Neural cell (in vitro differentiated cells): ENCODE results near the gene LPGAT1.

Source experiments
- EP300 ChIP-seq: fragments of 450-650 bp; conservative IDR thresholded peaks from 2 replicates; pipeline ENCODE4 v1.6.1; 2014; ENCODE audit warnings: antibody characterized with exemption, mild to moderate bottlenecking, moderate library complexity; ENCODE audit not compliant: poor library complexity, severe bottlenecking
- POLR2AphosphoS5 ChIP-seq: IDR thresholded peaks from 2 replicates; pipeline ENCODE4 v1.6.1; 2012
- RAD21 ChIP-seq: fragments of 450-650 bp; conservative IDR thresholded peaks from 2 replicates; pipeline ENCODE4 v1.6.1; 2014; ENCODE audit warnings: antibody characterized with exemption, mild to moderate bottlenecking, moderate library complexity
- TF ChIP-seq, protein P1 (sequence below): fragments of 450-650 bp; IDR thresholded peaks from 2 replicates; pipeline ENCODE4 v1.5.1; 2014; ENCODE audit warnings: antibody characterized with exemption, mild to moderate bottlenecking, moderate library complexity; ENCODE audit not compliant: poor library complexity, severe bottlenecking
- TF ChIP-seq, protein P2 (sequence below): IDR thresholded peaks from 2 replicates; pipeline ENCODE4 v1.6.1; 2012; ENCODE audit warnings: borderline replicate concordance

DNA sequence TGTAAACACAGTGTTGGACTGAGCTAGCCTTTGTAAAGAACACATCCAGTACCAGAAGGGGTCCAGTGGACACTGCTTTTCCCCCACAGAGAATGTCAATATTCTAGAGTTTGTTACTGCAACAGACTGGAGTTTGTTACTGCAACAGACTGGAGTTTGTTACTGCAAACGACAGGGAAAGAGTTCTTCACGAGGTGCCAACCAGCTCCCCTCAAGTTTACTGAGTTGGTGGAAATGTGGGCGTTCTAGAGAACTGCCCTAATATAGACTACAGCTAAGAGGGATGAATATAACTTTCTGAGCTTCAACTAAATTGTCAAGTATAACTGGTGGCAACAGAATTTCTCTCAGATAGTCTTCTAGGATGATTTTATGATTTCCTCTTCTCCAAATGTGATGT lies 81.3 kb downstream of the LPGAT1 start:
- TF ChIP-seq, protein P1, sequence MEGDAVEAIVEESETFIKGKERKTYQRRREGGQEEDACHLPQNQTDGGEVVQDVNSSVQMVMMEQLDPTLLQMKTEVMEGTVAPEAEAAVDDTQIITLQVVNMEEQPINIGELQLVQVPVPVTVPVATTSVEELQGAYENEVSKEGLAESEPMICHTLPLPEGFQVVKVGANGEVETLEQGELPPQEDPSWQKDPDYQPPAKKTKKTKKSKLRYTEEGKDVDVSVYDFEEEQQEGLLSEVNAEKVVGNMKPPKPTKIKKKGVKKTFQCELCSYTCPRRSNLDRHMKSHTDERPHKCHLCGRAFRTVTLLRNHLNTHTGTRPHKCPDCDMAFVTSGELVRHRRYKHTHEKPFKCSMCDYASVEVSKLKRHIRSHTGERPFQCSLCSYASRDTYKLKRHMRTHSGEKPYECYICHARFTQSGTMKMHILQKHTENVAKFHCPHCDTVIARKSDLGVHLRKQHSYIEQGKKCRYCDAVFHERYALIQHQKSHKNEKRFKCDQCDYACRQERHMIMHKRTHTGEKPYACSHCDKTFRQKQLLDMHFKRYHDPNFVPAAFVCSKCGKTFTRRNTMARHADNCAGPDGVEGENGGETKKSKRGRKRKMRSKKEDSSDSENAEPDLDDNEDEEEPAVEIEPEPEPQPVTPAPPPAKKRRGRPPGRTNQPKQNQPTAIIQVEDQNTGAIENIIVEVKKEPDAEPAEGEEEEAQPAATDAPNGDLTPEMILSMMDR, result no peak
- TF ChIP-seq, protein P2, sequence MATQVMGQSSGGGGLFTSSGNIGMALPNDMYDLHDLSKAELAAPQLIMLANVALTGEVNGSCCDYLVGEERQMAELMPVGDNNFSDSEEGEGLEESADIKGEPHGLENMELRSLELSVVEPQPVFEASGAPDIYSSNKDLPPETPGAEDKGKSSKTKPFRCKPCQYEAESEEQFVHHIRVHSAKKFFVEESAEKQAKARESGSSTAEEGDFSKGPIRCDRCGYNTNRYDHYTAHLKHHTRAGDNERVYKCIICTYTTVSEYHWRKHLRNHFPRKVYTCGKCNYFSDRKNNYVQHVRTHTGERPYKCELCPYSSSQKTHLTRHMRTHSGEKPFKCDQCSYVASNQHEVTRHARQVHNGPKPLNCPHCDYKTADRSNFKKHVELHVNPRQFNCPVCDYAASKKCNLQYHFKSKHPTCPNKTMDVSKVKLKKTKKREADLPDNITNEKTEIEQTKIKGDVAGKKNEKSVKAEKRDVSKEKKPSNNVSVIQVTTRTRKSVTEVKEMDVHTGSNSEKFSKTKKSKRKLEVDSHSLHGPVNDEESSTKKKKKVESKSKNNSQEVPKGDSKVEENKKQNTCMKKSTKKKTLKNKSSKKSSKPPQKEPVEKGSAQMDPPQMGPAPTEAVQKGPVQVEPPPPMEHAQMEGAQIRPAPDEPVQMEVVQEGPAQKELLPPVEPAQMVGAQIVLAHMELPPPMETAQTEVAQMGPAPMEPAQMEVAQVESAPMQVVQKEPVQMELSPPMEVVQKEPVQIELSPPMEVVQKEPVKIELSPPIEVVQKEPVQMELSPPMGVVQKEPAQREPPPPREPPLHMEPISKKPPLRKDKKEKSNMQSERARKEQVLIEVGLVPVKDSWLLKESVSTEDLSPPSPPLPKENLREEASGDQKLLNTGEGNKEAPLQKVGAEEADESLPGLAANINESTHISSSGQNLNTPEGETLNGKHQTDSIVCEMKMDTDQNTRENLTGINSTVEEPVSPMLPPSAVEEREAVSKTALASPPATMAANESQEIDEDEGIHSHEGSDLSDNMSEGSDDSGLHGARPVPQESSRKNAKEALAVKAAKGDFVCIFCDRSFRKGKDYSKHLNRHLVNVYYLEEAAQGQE, result no peak
- TF ChIP-seq EP300 (no peak), RAD21 (no peak), POLR2AphosphoS5 (no peak)
